ENCODE results near the gene CACNA1I. TPM values are rescaled to one million over a fixed set of nuclear protein-coding genes. Genes with fewer than 3 reads are reported as not detected.

CACNA1I gene
- total and polyA plus RNA-seq, 2 experiments from 2014 or later, result 0.42 to 2.4 TPM

DNA sequence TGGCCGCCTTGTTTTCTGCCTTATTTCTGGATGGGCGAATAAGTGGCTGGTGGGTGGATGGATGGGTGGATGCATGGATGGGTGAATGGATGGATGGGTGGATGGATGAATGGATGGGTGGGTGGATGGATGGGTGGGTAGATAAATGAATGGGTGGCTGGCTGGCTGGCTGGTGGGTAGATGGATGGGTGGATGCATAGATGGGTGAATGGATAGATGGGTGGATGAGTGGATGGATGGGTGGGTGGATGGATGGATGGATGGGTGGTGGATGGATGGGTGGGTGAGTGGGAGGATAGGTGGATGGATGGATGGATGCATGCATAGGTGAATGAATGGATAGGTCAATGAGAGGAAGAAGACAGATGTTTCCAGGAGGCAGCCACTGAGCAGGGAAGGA, 98.9 kb downstream of the CACNA1I start (continued):
- TF ChIP-seq, protein P1, sequence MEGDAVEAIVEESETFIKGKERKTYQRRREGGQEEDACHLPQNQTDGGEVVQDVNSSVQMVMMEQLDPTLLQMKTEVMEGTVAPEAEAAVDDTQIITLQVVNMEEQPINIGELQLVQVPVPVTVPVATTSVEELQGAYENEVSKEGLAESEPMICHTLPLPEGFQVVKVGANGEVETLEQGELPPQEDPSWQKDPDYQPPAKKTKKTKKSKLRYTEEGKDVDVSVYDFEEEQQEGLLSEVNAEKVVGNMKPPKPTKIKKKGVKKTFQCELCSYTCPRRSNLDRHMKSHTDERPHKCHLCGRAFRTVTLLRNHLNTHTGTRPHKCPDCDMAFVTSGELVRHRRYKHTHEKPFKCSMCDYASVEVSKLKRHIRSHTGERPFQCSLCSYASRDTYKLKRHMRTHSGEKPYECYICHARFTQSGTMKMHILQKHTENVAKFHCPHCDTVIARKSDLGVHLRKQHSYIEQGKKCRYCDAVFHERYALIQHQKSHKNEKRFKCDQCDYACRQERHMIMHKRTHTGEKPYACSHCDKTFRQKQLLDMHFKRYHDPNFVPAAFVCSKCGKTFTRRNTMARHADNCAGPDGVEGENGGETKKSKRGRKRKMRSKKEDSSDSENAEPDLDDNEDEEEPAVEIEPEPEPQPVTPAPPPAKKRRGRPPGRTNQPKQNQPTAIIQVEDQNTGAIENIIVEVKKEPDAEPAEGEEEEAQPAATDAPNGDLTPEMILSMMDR (conservative IDR thresholded peaks at IDR 0.05; ENCODE audit: low read depth in 2 of 2), result no peak
- TF ChIP-seq, protein P2, sequence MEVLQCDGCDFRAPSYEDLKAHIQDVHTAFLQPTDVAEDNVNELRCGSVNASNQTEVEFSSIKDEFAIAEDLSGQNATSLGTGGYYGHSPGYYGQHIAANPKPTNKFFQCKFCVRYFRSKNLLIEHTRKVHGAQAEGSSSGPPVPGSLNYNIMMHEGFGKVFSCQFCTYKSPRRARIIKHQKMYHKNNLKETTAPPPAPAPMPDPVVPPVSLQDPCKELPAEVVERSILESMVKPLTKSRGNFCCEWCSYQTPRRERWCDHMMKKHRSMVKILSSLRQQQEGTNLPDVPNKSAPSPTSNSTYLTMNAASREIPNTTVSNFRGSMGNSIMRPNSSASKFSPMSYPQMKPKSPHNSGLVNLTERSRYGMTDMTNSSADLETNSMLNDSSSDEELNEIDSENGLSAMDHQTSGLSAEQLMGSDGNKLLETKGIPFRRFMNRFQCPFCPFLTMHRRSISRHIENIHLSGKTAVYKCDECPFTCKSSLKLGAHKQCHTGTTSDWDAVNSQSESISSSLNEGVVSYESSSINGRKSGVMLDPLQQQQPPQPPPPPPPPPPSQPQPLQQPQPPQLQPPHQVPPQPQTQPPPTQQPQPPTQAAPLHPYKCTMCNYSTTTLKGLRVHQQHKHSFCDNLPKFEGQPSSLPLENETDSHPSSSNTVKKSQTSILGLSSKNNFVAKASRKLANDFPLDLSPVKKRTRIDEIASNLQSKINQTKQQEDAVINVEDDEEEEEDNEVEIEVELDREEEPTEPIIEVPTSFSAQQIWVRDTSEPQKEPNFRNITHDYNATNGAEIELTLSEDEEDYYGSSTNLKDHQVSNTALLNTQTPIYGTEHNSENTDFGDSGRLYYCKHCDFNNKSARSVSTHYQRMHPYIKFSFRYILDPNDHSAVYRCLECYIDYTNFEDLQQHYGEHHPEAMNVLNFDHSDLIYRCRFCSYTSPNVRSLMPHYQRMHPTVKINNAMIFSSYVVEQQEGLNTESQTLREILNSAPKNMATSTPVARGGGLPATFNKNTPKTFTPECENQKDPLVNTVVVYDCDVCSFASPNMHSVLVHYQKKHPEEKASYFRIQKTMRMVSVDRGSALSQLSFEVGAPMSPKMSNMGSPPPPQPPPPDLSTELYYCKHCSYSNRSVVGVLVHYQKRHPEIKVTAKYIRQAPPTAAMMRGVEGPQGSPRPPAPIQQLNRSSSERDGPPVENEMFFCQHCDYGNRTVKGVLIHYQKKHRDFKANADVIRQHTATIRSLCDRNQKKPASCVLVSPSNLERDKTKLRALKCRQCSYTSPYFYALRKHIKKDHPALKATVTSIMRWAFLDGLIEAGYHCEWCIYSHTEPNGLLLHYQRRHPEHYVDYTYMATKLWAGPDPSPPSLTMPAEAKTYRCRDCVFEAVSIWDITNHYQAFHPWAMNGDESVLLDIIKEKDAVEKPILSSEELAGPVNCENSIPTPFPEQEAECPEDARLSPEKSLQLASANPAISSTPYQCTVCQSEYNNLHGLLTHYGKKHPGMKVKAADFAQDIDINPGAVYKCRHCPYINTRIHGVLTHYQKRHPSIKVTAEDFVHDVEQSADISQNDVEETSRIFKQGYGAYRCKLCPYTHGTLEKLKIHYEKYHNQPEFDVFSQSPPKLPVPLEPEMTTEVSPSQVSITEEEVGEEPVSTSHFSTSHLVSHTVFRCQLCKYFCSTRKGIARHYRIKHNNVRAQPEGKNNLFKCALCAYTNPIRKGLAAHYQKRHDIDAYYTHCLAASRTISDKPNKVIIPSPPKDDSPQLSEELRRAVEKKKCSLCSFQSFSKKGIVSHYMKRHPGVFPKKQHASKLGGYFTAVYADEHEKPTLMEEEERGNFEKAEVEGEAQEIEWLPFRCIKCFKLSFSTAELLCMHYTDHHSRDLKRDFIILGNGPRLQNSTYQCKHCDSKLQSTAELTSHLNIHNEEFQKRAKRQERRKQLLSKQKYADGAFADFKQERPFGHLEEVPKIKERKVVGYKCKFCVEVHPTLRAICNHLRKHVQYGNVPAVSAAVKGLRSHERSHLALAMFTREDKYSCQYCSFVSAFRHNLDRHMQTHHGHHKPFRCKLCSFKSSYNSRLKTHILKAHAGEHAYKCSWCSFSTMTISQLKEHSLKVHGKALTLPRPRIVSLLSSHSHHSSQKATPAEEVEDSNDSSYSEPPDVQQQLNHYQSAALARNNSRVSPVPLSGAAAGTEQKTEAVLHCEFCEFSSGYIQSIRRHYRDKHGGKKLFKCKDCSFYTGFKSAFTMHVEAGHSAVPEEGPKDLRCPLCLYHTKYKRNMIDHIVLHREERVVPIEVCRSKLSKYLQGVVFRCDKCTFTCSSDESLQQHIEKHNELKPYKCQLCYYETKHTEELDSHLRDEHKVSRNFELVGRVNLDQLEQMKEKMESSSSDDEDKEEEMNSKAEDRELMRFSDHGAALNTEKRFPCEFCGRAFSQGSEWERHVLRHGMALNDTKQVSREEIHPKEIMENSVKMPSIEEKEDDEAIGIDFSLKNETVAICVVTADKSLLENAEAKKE (CRISPR knock-in tag; IDR thresholded peaks at IDR 0.05), result no peak
- TF ChIP-seq EZH2phosphoT487 (IDR thresholded peaks at IDR 0.05; ENCODE audit: unreplicated experiment), result no peak

DNA sequence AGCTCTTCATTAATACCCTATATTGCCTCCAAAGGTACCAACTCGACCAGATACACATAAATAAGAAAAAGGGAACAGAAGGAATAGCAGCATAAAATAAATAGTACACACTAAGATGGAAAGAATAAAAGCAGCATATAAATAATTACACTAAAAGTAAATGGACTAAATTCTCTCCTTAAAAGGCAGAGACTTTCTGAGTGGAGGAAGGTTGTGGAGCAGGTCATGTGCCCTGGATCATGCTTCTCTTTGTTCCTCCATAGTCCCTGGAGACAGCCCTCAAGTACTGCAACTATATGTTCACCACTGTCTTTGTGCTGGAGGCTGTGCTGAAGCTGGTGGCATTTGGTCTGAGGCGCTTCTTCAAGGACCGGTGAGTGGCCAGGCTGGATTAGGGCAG, 101.4 kb downstream of the CACNA1I start:
- Histone ChIP-seq H3K4me2 (no peak overlapping the region), H3K4me3 (no peak overlapping the region), H3K9me2 (ENCODE audit: insufficient read depth) (no peaks in the 10 kb centered on the region), H3F3A (replicated peaks; ENCODE audit: low read depth) (no peaks in the 10 kb centered on the region), H3K4me1 (ENCODE audit: insufficient read depth) (no peaks in the 10 kb centered on the region), H3K27ac (ENCODE audit: low read depth) (no peak overlapping the region), H3K27me3 (ENCODE audit: insufficient read depth) (no peaks in the 10 kb centered on the region), H3K36me3 (ENCODE audit: insufficient read depth) (peaks cover 13% of the 10 kb centered on the region), H3K79me2 (replicated peaks; ENCODE audit: insufficient read depth) (no peaks in the 10 kb centered on the region), H4K20me1 (replicated peaks; ENCODE audit: insufficient read depth) (no peaks in the 10 kb centered on the region), H2AFZ (no peak overlapping the region)
- Mint-ChIP-seq H3K4me1 (peaks cover 14% of the 10 kb centered on the region), H3K36me3 (ENCODE audit: low read depth) (peaks cover 32% of the 10 kb centered on the region), H3K9me3 (peaks cover 24% of the 10 kb centered on the region), H3K27me3 (ENCODE audit: insufficient read depth, low read depth, poor library complexity) (peaks cover 22% of the 10 kb centered on the region), H3K4me3 (no peak overlapping the region), H3K27ac (no peak overlapping the region)
- ATAC-seq (no peak), DNase-seq (ENCODE audit: low spot score) (no peak)
- TF ChIP-seq CREB1 (CRISPR knock-in tag; IDR thresholded peaks at IDR 0.05; ENCODE audit: low read depth) (no peak), POLR2AphosphoS5 (IDR thresholded peaks at IDR 0.05; ENCODE audit: low read depth) (no peak), JUNB (IDR thresholded peaks at IDR 0.05; ENCODE audit: unreplicated experiment) (no peak), ZNF114 (CRISPR knock-in tag; IDR thresholded peaks at IDR 0.05) (no peak), EZH2 (IDR thresholded peaks at IDR 0.05; ENCODE audit: low read depth, unreplicated experiment) (no peak)
- TF ChIP-seq, protein P2 (CRISPR knock-in tag; IDR thresholded peaks at IDR 0.05), result no peak

Measured in GM23338 (cell line).